Hindlimb muscle (tissue), 1 donor: ENCODE measurements around the gene CT45A8. TPM values are rescaled to one million over a fixed set of nuclear protein-coding genes. Genes with fewer than 3 reads are reported as not detected.
"Not testable (repeated sequence)": the region's sequence is repeated elsewhere in the genome, so short reads cannot be mapped to it uniquely, and the experiment has no call there.

Experiments used
- DNase-seq: peaks from one replicate; pipeline ENCODE4 v3.0.0-alpha.2; 2013
- polyA plus RNA-seq: library from polyadenylated mRNA; unstranded; fragments of 120-200 nt; gene quantifications from one replicate; pipeline ENCODE4 v1.2.1, GENCODE V29; 2013; ENCODE audit not compliant: insufficient read length

Gene CT45A8, protein sequence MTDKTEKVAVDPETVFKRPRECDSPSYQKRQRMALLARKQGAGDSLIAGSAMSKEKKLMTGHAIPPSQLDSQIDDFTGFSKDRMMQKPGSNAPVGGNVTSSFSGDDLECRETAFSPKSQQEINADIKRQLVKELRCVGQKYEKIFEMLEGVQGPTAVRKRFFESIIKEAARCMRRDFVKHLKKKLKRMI
- polyA plus RNA-seq, result not detected

DNA sequence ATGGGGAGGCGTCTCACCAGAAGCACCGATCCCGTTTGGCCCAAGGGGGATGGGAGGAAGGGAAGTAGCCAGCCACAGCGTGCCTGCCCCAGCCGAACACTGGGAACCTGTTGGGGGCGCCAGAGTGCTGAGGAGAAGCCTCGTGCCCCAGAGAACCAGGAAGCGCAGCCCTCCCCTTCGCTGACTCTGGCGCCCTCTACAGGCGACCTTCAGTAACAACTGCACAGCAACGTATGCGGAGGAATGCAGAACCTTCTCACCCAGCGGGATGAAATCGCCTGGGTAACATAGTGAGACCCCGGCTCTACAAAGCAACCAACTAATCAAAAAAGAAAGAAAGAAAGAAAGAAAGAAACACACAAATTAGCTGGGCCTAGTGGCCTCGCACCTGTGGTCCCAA lies at the start of gene CT45A8:
TSS of gene CT45A8 (minus strand) at position 101 of the 400 bp plus-strand sequence. CDS start 3,755 bp downstream, outside the sequence.
- DNase-seq, result not testable (repeated sequence)

DNA sequence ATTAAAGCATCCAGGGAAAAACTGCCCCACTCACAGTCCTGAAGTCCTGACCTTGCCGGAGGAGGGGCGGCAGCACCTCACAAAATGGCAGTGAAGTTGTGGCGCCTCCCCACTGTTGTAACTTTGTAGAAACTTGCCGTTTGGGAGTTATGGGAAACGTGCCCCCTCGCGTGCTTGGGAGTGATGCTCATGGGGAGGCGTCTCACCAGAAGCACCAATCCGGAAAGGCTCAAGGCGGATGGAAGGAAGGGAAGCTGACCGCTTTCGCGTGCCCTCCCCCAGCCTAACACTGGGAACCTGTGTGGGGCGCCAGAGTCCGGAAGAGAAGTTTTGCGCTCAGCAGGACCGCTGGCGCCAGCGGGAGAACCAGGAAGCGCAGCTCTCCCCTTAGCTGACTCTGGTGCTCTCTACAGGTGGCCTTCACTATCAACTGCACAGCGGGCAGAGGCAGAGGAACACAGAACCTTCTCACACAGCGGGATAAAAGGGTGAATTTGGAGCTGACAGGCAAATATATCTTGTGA lies 39.0 kb upstream of the CT45A8 start, which contains the start of the genes CT45A10 and SAGE1:
TSS of gene CT45A10 (minus strand) at position 151 of the 524 bp plus-strand sequence. CDS start 8,100 bp downstream, outside the sequence.
TSS of gene SAGE1 (plus strand) at position 423 of the 524 bp plus-strand sequence. CDS start 2,527 bp downstream, outside the sequence.
- no peak for DNase-seq

DNA sequence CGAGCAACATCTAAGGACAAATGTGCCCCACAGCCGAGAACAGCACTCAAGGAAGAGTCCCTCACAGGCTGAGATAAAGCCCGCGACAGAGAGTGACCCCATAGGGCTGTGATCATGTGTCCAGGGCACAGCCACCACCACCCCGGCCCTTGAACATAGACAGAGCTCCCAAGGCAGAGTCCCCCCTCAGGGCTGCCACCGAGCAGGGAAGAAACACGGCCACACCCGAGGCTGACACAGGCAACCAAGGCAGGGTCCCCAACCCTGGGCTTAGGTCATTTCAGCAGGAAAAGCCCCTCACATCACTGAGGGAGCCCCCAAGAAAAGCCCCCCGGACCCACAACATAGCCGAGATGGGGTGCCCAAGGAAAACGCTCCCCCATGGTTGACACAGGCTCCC lies 38.4 kb upstream of the CT45A8 start:
- no peak for DNase-seq

DNA sequence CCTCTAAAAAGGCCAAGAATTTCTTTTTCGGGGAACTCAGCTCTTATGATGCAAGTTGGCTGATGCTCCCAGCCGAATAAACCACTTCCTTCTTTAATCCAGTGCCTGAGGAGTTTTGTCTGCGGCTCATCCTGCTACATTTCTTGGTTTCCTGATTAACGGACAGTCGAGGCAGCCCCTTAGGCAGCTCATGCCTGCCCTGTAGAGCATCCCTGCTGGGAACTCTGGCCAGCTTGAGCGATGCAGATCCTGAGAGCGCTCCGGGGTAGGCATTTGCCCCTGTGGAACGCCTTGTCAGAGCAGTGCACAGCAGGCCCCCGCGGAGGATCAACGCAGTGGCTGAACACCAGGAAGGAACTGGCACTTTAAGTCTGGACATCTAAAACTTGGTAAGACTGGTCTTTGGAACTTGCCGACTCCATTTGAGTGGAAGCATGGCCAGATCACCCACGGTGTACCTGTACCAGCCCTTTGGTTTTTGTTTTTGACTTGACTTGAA lies 35.8 kb upstream of the CT45A8 start:
- DNase-seq, result no peak

DNA sequence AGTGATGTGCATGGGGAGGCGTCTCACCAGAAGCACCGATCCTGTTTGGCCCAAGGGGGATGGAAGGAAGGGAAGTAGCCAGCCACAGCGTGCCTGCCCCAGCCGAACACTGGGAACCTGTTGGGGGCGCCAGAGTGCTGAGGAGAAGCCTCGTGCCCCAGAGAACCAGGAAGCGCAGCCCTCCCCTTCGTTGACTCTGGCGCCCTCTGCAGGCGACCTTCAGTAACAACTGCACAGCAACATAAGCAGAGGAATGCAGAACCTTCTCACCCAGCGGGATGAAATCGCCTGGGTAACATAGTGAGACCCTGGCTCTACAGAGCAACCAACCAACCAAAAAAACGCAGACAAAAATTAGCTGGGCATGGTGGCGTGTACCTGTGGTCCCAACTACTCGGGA lies 34.6 kb upstream of the CT45A8 start:
- not testable (repeated sequence) for DNase-seq

DNA sequence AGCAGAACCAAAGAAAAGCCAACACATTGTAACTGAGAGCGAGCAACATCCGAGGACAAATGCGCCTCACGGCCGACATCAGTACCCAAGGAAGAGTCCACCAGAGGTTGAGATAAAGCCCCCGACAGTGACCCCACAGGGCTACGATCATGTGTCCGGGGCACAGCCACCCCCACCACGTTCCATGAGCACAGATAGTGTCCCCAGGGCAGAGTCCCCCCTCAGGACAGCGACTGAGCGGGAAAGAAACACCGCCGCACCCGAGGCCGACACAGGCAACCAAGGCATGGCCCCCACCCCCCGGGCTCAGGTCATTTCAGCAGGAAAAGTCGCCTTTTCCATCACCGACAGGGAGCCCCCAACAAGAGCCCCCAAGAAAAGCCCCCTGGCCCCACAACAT lies 33.9 kb upstream of the CT45A8 start:
- not testable (repeated sequence) for DNase-seq

DNA sequence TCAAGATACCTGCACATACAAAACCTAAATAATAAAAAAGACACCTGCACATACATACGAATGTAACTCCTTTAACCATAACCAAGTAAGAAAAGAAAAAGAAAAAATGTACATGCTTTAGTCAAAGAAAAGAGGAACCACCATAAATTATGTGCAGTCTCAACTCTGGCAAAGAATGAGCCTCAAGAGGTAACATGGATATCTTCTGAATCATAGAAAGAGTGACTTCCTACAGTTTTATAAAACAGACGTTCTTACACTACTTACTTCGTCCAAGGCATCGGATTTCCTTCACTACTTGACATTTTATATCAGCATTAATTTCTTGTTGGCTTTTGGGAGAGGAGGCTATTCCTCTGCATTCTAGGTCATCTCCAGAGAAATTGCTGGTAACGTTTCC lies 28.4 kb upstream of the CT45A8 start:
- not testable (repeated sequence) for DNase-seq

DNA sequence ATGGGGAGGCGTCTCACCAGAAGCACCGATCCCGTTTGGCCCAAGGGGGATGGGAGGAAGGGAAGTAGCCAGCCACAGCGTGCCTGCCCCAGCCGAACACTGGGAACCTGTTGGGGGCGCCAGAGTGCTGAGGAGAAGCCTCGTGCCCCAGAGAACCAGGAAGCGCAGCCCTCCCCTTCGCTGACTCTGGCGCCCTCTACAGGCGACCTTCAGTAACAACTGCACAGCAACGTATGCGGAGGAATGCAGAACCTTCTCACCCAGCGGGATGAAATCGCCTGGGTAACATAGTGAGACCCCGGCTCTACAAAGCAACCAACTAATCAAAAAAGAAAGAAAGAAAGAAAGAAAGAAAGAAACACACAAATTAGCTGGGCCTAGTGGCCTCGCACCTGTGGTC lies 17.4 kb upstream of the CT45A8 start, which contains the start of gene CT45A9:
TSS of gene CT45A9 (minus strand) at position 101 of the 400 bp plus-strand sequence. CDS start 3,751 bp downstream, outside the sequence.
- not testable (repeated sequence) for DNase-seq

DNA sequence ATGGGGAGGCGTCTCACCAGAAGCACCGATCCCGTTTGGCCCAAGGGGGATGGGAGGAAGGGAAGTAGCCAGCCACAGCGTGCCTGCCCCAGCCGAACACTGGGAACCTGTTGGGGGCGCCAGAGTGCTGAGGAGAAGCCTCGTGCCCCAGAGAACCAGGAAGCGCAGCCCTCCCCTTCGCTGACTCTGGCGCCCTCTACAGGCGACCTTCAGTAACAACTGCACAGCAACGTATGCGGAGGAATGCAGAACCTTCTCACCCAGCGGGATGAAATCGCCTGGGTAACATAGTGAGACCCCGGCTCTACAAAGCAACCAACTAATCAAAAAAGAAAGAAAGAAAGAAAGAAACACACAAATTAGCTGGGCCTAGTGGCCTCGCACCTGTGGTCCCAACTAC lies 17.2 kb downstream of the CT45A8 start, which contains the start of gene CT45A7:
TSS of gene CT45A7 (minus strand) at position 101 of the 400 bp plus-strand sequence. CDS start 3,747 bp downstream, outside the sequence.
- DNase-seq, result not testable (repeated sequence)

DNA sequence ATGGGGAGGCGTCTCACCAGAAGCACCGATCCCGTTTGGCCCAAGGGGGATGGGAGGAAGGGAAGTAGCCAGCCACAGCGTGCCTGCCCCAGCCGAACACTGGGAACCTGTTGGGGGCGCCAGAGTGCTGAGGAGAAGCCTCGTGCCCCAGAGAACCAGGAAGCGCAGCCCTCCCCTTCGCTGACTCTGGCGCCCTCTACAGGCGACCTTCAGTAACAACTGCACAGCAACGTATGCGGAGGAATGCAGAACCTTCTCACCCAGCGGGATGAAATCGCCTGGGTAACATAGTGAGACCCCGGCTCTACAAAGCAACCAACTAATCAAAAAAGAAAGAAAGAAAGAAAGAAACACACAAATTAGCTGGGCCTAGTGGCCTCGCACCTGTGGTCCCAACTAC lies 34.4 kb downstream of the CT45A8 start, which contains the start of gene CT45A2:
TSS of gene CT45A2 (minus strand) at position 101 of the 400 bp plus-strand sequence. CDS start 3,747 bp downstream, outside the sequence.
- DNase-seq, result not testable (repeated sequence)

DNA sequence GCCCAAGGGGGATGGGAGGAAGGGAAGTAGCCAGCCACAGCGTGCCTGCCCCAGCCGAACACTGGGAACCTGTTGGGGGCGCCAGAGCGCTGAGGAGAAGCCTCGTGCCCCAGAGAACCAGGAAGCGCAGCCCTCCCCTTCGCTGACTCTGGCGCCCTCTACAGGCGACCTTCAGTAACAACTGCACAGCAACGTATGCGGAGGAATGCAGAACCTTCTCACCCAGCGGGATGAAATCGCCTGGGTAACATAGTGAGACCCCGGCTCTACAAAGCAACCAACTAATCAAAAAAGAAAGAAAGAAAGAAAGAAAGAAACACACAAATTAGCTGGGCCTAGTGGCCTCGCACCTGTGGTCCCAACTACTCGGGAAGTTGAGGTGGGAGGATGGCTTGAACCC lies 51.7 kb downstream of the CT45A8 start, which contains the start of gene CT45A6:
TSS of gene CT45A6 (minus strand) at position 101 of the 400 bp plus-strand sequence. CDS start 3,794 bp downstream, outside the sequence.
- not testable (repeated sequence) for DNase-seq

Other genes with a start within 250 kb of the CT45A8 start
- not detected for gene CT45A1, start 140.9 kb downstream of the CT45A8 start, polyA plus RNA-seq
- gene CT45A3, start 86.3 kb downstream of the CT45A8 start, polyA plus RNA-seq, result 0.22 TPM
- 0.31 TPM for gene CT45A5, start 69.0 kb downstream of the CT45A8 start, polyA plus RNA-seq
- gene CT45A6, start 51.8 kb downstream of the CT45A8 start, polyA plus RNA-seq, result not detected
- gene CT45A2, start 34.5 kb downstream of the CT45A8 start, polyA plus RNA-seq, result not detected
- not detected for gene CT45A7, start 17.3 kb downstream of the CT45A8 start, polyA plus RNA-seq
- not detected for gene CT45A9, start 17.3 kb upstream of the CT45A8 start, polyA plus RNA-seq
- gene CT45A10, start 38.9 kb upstream of the CT45A8 start, polyA plus RNA-seq, result not detected
- gene SAGE1, start 39.2 kb upstream of the CT45A8 start, polyA plus RNA-seq, result not detected
- 17.8 TPM for gene MMGT1, start 119.5 kb upstream of the CT45A8 start, polyA plus RNA-seq
- 7.7 TPM for gene SLC9A6, start 130.9 kb upstream of the CT45A8 start, polyA plus RNA-seq